Tibial artery (tissue), 4 donors: Measurements from ENCODE around the gene PI4K2A.
A peak's percentile ranks its signal among the peaks of the same experiment; 100 is the strongest.

Source experiments
- DNase-seq, 2 donors: peaks; one replicate each; pipeline ENCODE4 v3.0.0-alpha.2; 2019
- H3K27ac ChIP-seq, 2 donors: fragments of 200-600 bp; sonication (generic) in 1 of 2; 1 replicate in 1 of 2; 2 replicates in 1 of 2; pipeline ENCODE4 v1.5.1; 2018 to 2019; ENCODE audit warnings: mild to moderate bottlenecking in 1 of 2
- H3K27me3 ChIP-seq, 2 donors: fragments of 200-600 bp; sonication (generic) in 1 of 2; one replicate each; pipeline versions ENCODE4 v1.5.1 to v1.6.0; 2016 to 2019
- H3K36me3 ChIP-seq, 3 donors: fragments of 200-600 bp; sonication (generic) in 2 of 3; one replicate each; pipeline ENCODE4 v1.5.1; 2016 to 2019; ENCODE audit warnings: mild to moderate bottlenecking in 2 of 3
- H3K4me1 ChIP-seq, 4 donors: fragments of 200-600 bp; sonication (generic) in 2 of 4; 1 replicate in 3 of 4; 2 replicates in 1 of 4; pipeline ENCODE4 v1.5.1; 2016 to 2019
- H3K4me3 ChIP-seq, 2 donors: fragments of 200-600 bp; sonication (generic) in 1 of 2; 1 replicate in 1 of 2; 2 replicates in 1 of 2; pipeline ENCODE4 v1.5.1; 2018 to 2019; ENCODE audit warnings: mild to moderate bottlenecking in 2 of 2
- H3K9me3 ChIP-seq, 3 donors: fragments of 200-600 bp; sonication (generic) in 1 of 3; one replicate each; pipeline ENCODE4 v1.5.1; 2016 to 2019
- CTCF ChIP-seq, 2 experiments: fragments of 200-600 bp in 1 of 2; fragments of 450-650 bp in 1 of 2; IDR thresholded peaks; one replicate each; pipeline ENCODE4 v1.5.1; 2017 to 2019; ENCODE audit warnings: antibody characterized with exemption in 2 of 2, mild to moderate bottlenecking in 1 of 2, moderate library complexity in 1 of 2
- intact Hi-C: fragments of 100-400 bp; cut with DNase I; formaldehyde crosslinking; loops from one replicate; pipeline ENCODE4 v1.15.0; 2023; ENCODE audit warnings: low total_unique reads

Gene PI4K2A

DNA sequence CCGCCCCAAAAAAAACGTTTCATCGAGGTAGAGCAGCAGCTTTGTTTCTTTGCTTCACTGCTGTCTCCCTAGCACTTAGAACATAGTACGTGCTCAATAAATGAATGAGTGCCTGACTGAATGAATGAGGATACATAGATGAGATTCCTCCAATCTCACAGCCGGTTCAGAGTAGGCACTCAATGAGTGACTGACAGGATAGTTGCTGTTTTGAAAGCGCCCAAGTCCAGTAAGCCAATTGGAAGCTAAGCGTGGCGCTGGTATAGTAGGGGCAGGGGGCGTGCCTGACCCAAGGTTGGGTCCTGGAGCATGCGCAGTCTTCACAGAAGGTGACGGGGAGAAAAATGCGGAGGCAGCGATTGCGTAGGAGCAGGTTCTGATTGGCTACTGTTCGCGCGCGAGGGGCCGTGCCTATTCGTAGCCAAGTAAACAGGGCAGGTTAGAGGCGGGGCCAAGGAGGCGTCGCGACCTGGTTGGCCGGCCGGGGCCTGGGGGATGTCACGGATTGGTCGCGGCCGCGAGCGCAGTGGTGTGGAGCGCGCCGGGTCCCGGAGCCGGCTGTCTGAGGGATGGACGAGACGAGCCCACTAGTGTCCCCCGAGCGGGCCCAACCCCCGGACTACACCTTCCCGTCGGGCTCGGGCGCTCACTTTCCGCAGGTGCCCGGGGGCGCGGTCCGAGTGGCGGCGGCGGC lies at the start of gene PI4K2A:
Gene PI4K2A, plus strand, starts transcription at position 498 of the 694 bp plus-strand sequence. Its CDS starts 72 bp downstream, at position 570.
- Histone ChIP-seq H3K4me3 (peak within 1 kb of the TSS; percentile 80 to 89), H3K27ac (peak within 1 kb of the TSS; percentile 80 to 83), H3K27me3 (no peaks in the 10 kb centered on the region), H3K4me1 (peaks cover 0 to 21% (median 13%) of the 10 kb centered on the region in 4 donors), H3K36me3 (peaks cover 0 to 13% (median 9%) of the 10 kb centered on the region in 3 donors), H3K9me3 (no peaks in the 10 kb centered on the region)
- intact Hi-C loops: no loop called here
- TF ChIP-seq CTCF (IDR thresholded peaks at IDR 0.05): no peak
- DNase-seq: peak; percentile 99

- no peak overlapping the region for H3K4me3 ChIP-seq
- no peaks in the 10 kb centered on the region for H3K36me3 ChIP-seq
- H3K27me3 ChIP-seq: no peaks in the 10 kb centered on the region
- DNase-seq: no peak
- intact Hi-C loops: loop anchor here (5.0 kb wide), 1 partner anchor 929 kb away; no protein-coding TSS in a partner anchor
- TF ChIP-seq CTCF (IDR thresholded peaks at IDR 0.05): no peak
- peaks cover 0 to 34% (median 23%) of the 10 kb centered on the region in 4 donors for H3K4me1 ChIP-seq
- H3K27ac ChIP-seq: no peak overlapping the region
- no peaks in the 10 kb centered on the region for H3K9me3 ChIP-seq
Observed at GRCh38 chr10:97590748-97591495, 49.5 kb upstream of the PI4K2A start.

DNA sequence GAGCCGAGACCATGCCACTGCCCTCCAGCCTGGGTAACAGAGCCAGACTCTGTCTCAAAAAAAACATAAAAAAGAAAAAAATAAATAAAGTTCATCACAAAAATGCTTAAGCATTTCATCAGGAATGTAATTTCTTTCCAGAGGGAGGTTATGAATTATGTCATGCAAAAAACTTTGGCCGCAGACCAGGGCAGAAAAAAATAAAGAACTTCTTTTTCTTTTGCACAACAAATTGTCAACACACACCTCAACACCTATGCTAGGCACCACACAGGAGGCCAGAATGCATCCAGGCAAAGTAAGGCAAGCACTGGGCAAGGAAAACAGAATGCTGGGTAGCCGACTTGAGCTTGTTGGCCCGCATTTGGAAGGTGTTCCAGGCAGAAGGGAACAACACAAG lies 47.0 kb upstream of the PI4K2A start:
- no peaks in the 10 kb centered on the region for H3K9me3 ChIP-seq
- H3K4me3 ChIP-seq: no peak overlapping the region
- peaks cover 0 to 56% (median 34%) of the 10 kb centered on the region in 4 donors for H3K4me1 ChIP-seq
- no peak for TF ChIP-seq CTCF (IDR thresholded peaks at IDR 0.05)
- no peaks in the 10 kb centered on the region for H3K27me3 ChIP-seq
- DNase-seq: no peak
- intact Hi-C loops: loop anchor here (5.0 kb wide), 1 partner anchor 931 kb away; no protein-coding TSS in a partner anchor
- H3K36me3 ChIP-seq: no peaks in the 10 kb centered on the region
- H3K27ac ChIP-seq: peak overlapping the region; percentile 83 to 93

- H3K27ac ChIP-seq: peak overlapping the region; percentile 83 to 93
- H3K4me1 ChIP-seq: peaks cover 0 to 56% (median 34%) of the 10 kb centered on the region in 4 donors
- DNase-seq: peak; percentile 82 to 89
- TF ChIP-seq CTCF (IDR thresholded peaks at IDR 0.05): no peak
- no peaks in the 10 kb centered on the region for H3K36me3 ChIP-seq
- H3K9me3 ChIP-seq: no peaks in the 10 kb centered on the region
- intact Hi-C loops: no loop called here
- no peaks in the 10 kb centered on the region for H3K27me3 ChIP-seq
- peak overlapping the region in 1 of 2 donors; percentile 6 for H3K4me3 ChIP-seq
Observed at GRCh38 chr10:97596101-97597082, 44.1 kb upstream of the PI4K2A start.

- Histone ChIP-seq H3K27ac (peak overlapping the region; percentile 83 to 93), H3K9me3 (no peaks in the 10 kb centered on the region), H3K36me3 (no peaks in the 10 kb centered on the region), H3K4me1 (peaks cover 0 to 53% (median 34%) of the 10 kb centered on the region in 4 donors), H3K4me3 (no peak overlapping the region), H3K27me3 (no peaks in the 10 kb centered on the region)
- TF ChIP-seq CTCF (IDR thresholded peaks at IDR 0.05): no peak
- no peak for DNase-seq
- intact Hi-C loops: no loop called here
Observed at GRCh38 chr10:97597778-97598177, 42.7 kb upstream of the PI4K2A start.
